Heart left ventricle (tissue), 13 donors: ENCODE measurements around the gene TMEM38B.
"Not testable (repeated sequence)": the region's sequence is repeated elsewhere in the genome, so short reads cannot be mapped to it uniquely, and the experiment has no call there.

Experiments used
- CTCF ChIP-seq, 12 donors: fragments of 200-600 bp; sonication (generic) in 4 of 12; IDR thresholded peaks; one replicate each; pipeline versions ENCODE4 v1.5.0 to v1.8.0; 2018 to 2022; ENCODE audit warnings: antibody characterized with exemption in 12 of 12, mild to moderate bottlenecking in 5 of 12
- POLR2A ChIP-seq, 2 donors: fragments of 450-650 bp; IDR thresholded peaks; one replicate each; pipeline ENCODE4 v1.6.1; 2017; ENCODE audit warnings: antibody characterized with exemption in 2 of 2, mild to moderate bottlenecking in 2 of 2, moderate library complexity in 2 of 2
- donor health status: ischemic (EF 13 %, LVEDD 7.1; RV severe dilation, severe dysfunction).
- donor health status: DM: no; HTN: yes; CAD: no.
- donor health status: DM: no; HTN: no; CAD: no.
- donor health status: ischemic (EF 25% LVEDD 6.9; RV normal size, moderate dysfunction).
- donor health status: ischemic (EF 25% LVEDD 5.7; RV mildly dilated, moderate dysfunction).
- donor health status: ischemic (EF 35%, LVEDD 5.7; RV mildly dilated, moderate dysfunction).
- donor health status: nonischemic (EF 11% LVEDD 7.7; RV severe dilation, severe dysfunction).
- donor health status: DM: yes; HTN: yes; CAD: no.
- donor health status: PGD.
- donor health status: ischemic (EF 29% LVEDD 5.4; RV normal size, mild dysfunction).
- donor health status: nonischemic (EF 23%, LVEDD 6.1; RV moderate dilation, normal function).

- TF ChIP-seq CTCF, POLR2A (IDR thresholded peaks at IDR 0.05): not testable (repeated sequence)
Observed at GRCh38 chr9:105782561-105783494, 88.5 kb downstream of the TMEM38B start.
